Thyroid gland (tissue), 4 donors: ENCODE measurements around the gene PLXDC2. TPM values are rescaled to one million over a fixed set of nuclear protein-coding genes. Genes with fewer than 3 reads are reported as not detected.

Source experiments
- DNase-seq, 2 donors: peaks; one replicate each; pipeline ENCODE4 v3.0.0-alpha.2; 2019
- H3K27ac ChIP-seq, 3 donors: fragments of 200-600 bp; sonication (generic); 1 replicate in 2 of 3; 2 replicates in 1 of 3; pipeline ENCODE4 v1.5.1; 2016 to 2019; ENCODE audit warnings: mild to moderate bottlenecking in 1 of 3, moderate library complexity in 1 of 3
- H3K27me3 ChIP-seq: fragments of 200-600 bp; sonication (generic); one replicate; pipeline ENCODE4 v1.5.1; 2019
- H3K36me3 ChIP-seq, 2 donors: fragments of 200-600 bp; sonication (generic); one replicate each; pipeline ENCODE4 v1.5.1; 2016 to 2019
- H3K4me1 ChIP-seq, 2 donors: fragments of 200-600 bp; sonication (generic); one replicate each; pipeline ENCODE4 v1.5.1; 2017 to 2019
- H3K4me3 ChIP-seq, 3 donors: fragments of 200-600 bp; sonication (generic); replicated peaks in 1 of 3; 1 replicate in 2 of 3; 2 replicates in 1 of 3; pipeline ENCODE4 v1.5.1; 2016; ENCODE audit warnings: mild to moderate bottlenecking in 1 of 3
- H3K9me3 ChIP-seq: fragments of 200-600 bp; sonication (generic); one replicate; pipeline ENCODE4 v1.5.1; 2017
- CTCF ChIP-seq, 6 experiments: fragments of 200-600 bp in 3 of 6; fragments of 450-650 bp in 3 of 6; sonication (generic) in 3 of 6; IDR thresholded peaks; one replicate each; pipeline ENCODE4 v1.5.1; 2016 to 2019; ENCODE audit warnings: antibody characterized with exemption in 6 of 6, mild to moderate bottlenecking in 2 of 6, inconsistent platforms in 1 of 6, moderate library complexity in 1 of 6
- POLR2A ChIP-seq, 2 donors: fragments of 450-650 bp; IDR thresholded peaks; one replicate each; pipeline ENCODE4 v1.6.1; 2017; ENCODE audit warnings: antibody characterized with exemption in 2 of 2, mild to moderate bottlenecking in 2 of 2, moderate library complexity in 1 of 2
- WGBS, 2 donors: methylation state at CpG; one replicate each; pipeline ENCODE4 v1.1.5; 2017; 5-methylcytosine and 5-hydroxymethylcytosine counted together
- intact Hi-C: fragments of 100-400 bp; cut with DNase I; formaldehyde crosslinking; loops from one replicate; pipeline ENCODE4 v1.15.1; 2023
- total RNA-seq, 4 donors: library from RNA; depleted of rRNA; stranded (reverse); fragments of >200 nt; gene quantifications; one replicate each; pipeline ENCODE4 v1.2.3, GENCODE V29; 2016

Gene PLXDC2
- total RNA-seq, 4 donors from 2014 or later = 44.6 to 91.0 (median 47.6) TPM

GRCh38 chr10:19862811-19863515, 46.7 kb downstream of the PLXDC2 start:
- intact Hi-C loops = no loop called here

GRCh38 chr10:19865676-19866075, 49.4 kb downstream of the PLXDC2 start:
- no peaks in the 10 kb centered on the region for H3K36me3 ChIP-seq
- no peak overlapping the region for H3K27ac ChIP-seq
- no peak for DNase-seq
- no peaks in the 10 kb centered on the region for H3K27me3 ChIP-seq
- intact Hi-C loops = no loop called here
- H3K4me1 ChIP-seq = no peaks in the 10 kb centered on the region
- TF ChIP-seq POLR2A (IDR thresholded peaks at IDR 0.05) (no peak), CTCF (IDR thresholded peaks at IDR 0.05) (no peak)
- no peaks in the 10 kb centered on the region for H3K9me3 ChIP-seq
- H3K4me3 ChIP-seq = no peak overlapping the region

More at GRCh38 chr10:19862811-19863515, 46.7 kb downstream of the PLXDC2 start:
- no peaks in the 10 kb centered on the region for H3K27me3 ChIP-seq
- H3K4me1 ChIP-seq = no peaks in the 10 kb centered on the region
- no peak overlapping the region for H3K4me3 ChIP-seq
- H3K9me3 ChIP-seq = no peaks in the 10 kb centered on the region
- H3K27ac ChIP-seq = no peak overlapping the region
- DNase-seq = no peak
- H3K36me3 ChIP-seq = no peaks in the 10 kb centered on the region
- TF ChIP-seq CTCF (IDR thresholded peaks at IDR 0.05) = no peak
- 74 to 77% methylated on average over 8 of the region's 8 CpGs for WGBS, 2 donors

GRCh38 chr10:19869370-19869769, 53.1 kb downstream of the PLXDC2 start:
- Histone ChIP-seq H3K27me3 (no peaks in the 10 kb centered on the region), H3K9me3 (no peaks in the 10 kb centered on the region), H3K36me3 (no peaks in the 10 kb centered on the region), H3K4me3 (no peak overlapping the region), H3K27ac (no peak overlapping the region), H3K4me1 (peaks cover 0 to 2% of the 10 kb centered on the region in 2 donors)
- TF ChIP-seq POLR2A (IDR thresholded peaks at IDR 0.05) = no peak
- no peak for TF ChIP-seq CTCF (IDR thresholded peaks at IDR 0.05)
- intact Hi-C loops = no loop called here
- DNase-seq = no peak
- 93 to 96% methylated on average over 1 of the region's 1 CpG for WGBS, 2 donors

DNA sequence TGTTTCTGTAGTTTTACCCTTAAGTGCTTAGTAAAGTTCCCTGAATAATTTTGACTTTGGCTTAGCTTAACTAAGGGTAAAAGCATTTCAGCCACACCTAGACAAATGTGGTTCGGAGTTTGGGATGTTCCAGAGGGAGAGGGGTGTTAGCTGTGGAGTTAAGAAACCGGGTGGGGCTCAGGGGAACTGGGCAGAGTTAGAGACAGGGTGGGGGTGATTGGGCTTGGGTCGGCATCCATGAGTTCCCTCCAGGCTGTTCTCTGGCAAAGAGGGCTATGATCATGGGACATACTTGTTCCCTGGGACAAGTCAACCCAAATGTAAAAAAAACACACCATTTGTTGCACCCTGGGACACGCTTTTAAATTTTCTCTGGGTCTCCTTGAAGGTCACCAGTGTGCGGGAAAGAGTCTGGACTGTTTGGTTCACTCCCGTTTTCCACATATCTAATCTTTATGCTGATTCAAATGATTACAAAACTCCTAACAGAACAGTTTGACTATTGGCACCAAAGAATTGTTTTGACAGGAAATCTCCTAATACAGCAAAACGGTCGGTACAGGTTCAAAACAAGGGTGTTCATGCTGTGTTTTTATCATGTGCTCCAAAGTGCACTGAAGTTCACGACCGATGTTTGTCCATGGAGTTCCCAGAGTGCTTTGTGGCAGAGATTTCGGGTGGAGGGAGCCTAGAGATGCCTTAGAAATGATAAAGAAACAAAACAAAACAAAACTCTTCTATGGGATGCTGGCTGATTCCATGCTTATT, 56.5 kb downstream of the PLXDC2 start:
- Histone ChIP-seq H3K4me1 (peaks cover 0 to 2% of the 10 kb centered on the region in 2 donors), H3K9me3 (no peaks in the 10 kb centered on the region), H3K4me3 (no peak overlapping the region), H3K36me3 (no peaks in the 10 kb centered on the region), H3K27ac (peak overlapping the region in 1 of 3 donors; percentile 1), H3K27me3 (no peaks in the 10 kb centered on the region)
- WGBS, 2 donors = 69 to 74% methylated on average over 11 of the region's 11 CpGs
- intact Hi-C loops = no loop called here
- DNase-seq = no peak
- TF ChIP-seq CTCF (IDR thresholded peaks at IDR 0.05) = no peak
- TF ChIP-seq POLR2A (IDR thresholded peaks at IDR 0.05) = no peak

- Histone ChIP-seq H3K27me3 (no peaks in the 10 kb centered on the region), H3K4me1 (peaks cover 0 to 2% of the 10 kb centered on the region in 2 donors), H3K9me3 (no peaks in the 10 kb centered on the region), H3K36me3 (no peaks in the 10 kb centered on the region), H3K4me3 (no peak overlapping the region), H3K27ac (no peak overlapping the region)
- no peak for TF ChIP-seq POLR2A (IDR thresholded peaks at IDR 0.05)
- TF ChIP-seq CTCF (IDR thresholded peaks at IDR 0.05) = no peak
- intact Hi-C loops = no loop called here
- DNase-seq = no peak
- 92 to 96% methylated on average over 3 of the region's 3 CpGs for WGBS, 2 donors
Measured at GRCh38 chr10:19874190-19874589, 58.0 kb downstream of the PLXDC2 start.
